ENCODE results near the gene MAGI1.

Gene MAGI1

GRCh38 chr3:65837604-65838003, 201.1 kb downstream of the MAGI1 start:
- no peak for ATAC-seq
- TF ChIP-seq ZFP30 (CRISPR knock-in tag; IDR thresholded peaks at IDR 0.05) = no peak

- no peak for ATAC-seq
- TF ChIP-seq ZFP30 (CRISPR knock-in tag; IDR thresholded peaks at IDR 0.05) = no peak
- peak; percentile 60; the same call in 1 of the 2 replicates for TF ChIP-seq CREB5 (CRISPR knock-in tag; IDR thresholded peaks at IDR 0.05; ENCODE audit: low read depth)
Observed at GRCh38 chr3:65836047-65836446, 202.7 kb downstream of the MAGI1 start.

- TF ChIP-seq ZFP3 (CRISPR knock-in tag; IDR thresholded peaks at IDR 0.05) = no peak
- no peak for TF ChIP-seq ARNTL (CRISPR knock-in tag; IDR thresholded peaks at IDR 0.05; ENCODE audit: borderline replicate concordance, low read depth)
- no peak for TF ChIP-seq ZNF70 (CRISPR knock-in tag; IDR thresholded peaks at IDR 0.05)
- TF ChIP-seq CSDC2 (CRISPR knock-in tag; IDR thresholded peaks at IDR 0.05) = no peak
- TF ChIP-seq TCF4 (CRISPR knock-in tag; IDR thresholded peaks at IDR 0.05; ENCODE audit: borderline replicate concordance) = no peak
- no peak for TF ChIP-seq SNAI2 (CRISPR knock-in tag; IDR thresholded peaks at IDR 0.05)
- no peak for TF ChIP-seq BACH2 (CRISPR knock-in tag; IDR thresholded peaks at IDR 0.05; ENCODE audit: borderline replicate concordance)
- no peak for TF ChIP-seq TOX (CRISPR knock-in tag; IDR thresholded peaks at IDR 0.05; ENCODE audit: borderline replicate concordance)
- no peak for TF ChIP-seq OSR1 (CRISPR knock-in tag; IDR thresholded peaks at IDR 0.05)
- TF ChIP-seq ZC3H10 (CRISPR knock-in tag; IDR thresholded peaks at IDR 0.05) = no peak
- TF ChIP-seq CREB5 (CRISPR knock-in tag; IDR thresholded peaks at IDR 0.05; ENCODE audit: low read depth) = no peak
- no peak for TF ChIP-seq ZFP30 (CRISPR knock-in tag; IDR thresholded peaks at IDR 0.05)
- TF ChIP-seq ZNF8 (CRISPR knock-in tag; IDR thresholded peaks at IDR 0.05) = no peak
- TF ChIP-seq ZNF565 (CRISPR knock-in tag; conservative IDR thresholded peaks at IDR 0.05; ENCODE audit: low read depth) = no peak
- no peak for TF ChIP-seq PPARA (CRISPR knock-in tag; IDR thresholded peaks at IDR 0.05; ENCODE audit: borderline replicate concordance)
- TF ChIP-seq ESRRG (CRISPR knock-in tag; IDR thresholded peaks at IDR 0.05) = no peak
- peak; percentile 70 for ATAC-seq
Observed at GRCh38 chr3:65833761-65834505, 204.8 kb downstream of the MAGI1 start.

GRCh38 chr3:65831733-65832425, 206.8 kb downstream of the MAGI1 start:
- ATAC-seq = peak; percentile 83
- TF ChIP-seq ISL1 (CRISPR knock-in tag; IDR thresholded peaks at IDR 0.05) (peak; percentile 79), PATZ1 (CRISPR knock-in tag; IDR thresholded peaks at IDR 0.05; ENCODE audit: borderline replicate concordance) (no peak), TSHZ2 (CRISPR knock-in tag; IDR thresholded peaks at IDR 0.05) (no peak), RARB (CRISPR knock-in tag; IDR thresholded peaks at IDR 0.05) (no peak)
